HepG2 (cell line): ENCODE data around the gene PYCARD. TPM values are rescaled to one million over a fixed set of nuclear protein-coding genes. Genes with fewer than 3 reads are reported as not detected.

Experiments used
- ATF7 ChIP-seq, 2 experiments: fragments of 450-650 bp in 1 of 2; sonication (generic) in 1 of 2; formaldehyde crosslinking in 1 of 2; IDR thresholded peaks; 2 replicates each; pipeline versions ENCODE4 v1.4.0 to v1.6.1; 2016 to 2020; ENCODE audit warnings: antibody characterized with exemption in 1 of 2, mild to moderate bottlenecking in 1 of 2, missing genetic modification reagents in 1 of 2
- ESRRA ChIP-seq: sonication (generic); formaldehyde crosslinking; IDR thresholded peaks from 2 replicates; pipeline ENCODE4 v1.5.1; 2020; ENCODE audit warnings: mild to moderate bottlenecking, low read depth, missing genetic modification reagents
- HNRNPLL ChIP-seq: fragments of 200-400 bp; formaldehyde crosslinking; IDR thresholded peaks from 2 replicates; pipeline ENCODE4 v1.6.1; 2017; ENCODE audit warnings: mild to moderate bottlenecking, low read depth, low read length; ENCODE audit not compliant: poor library complexity, severe bottlenecking
- HOXA5 ChIP-seq: sonication (generic); formaldehyde crosslinking; IDR thresholded peaks from 2 replicates; pipeline ENCODE4 v1.4.0; 2020; ENCODE audit warnings: missing genetic modification reagents
- MTA1 ChIP-seq: sonication (generic); formaldehyde crosslinking; IDR thresholded peaks from 2 replicates; pipeline ENCODE4 v1.4.0; 2020; ENCODE audit warnings: missing genetic modification reagents, mild to moderate bottlenecking, borderline replicate concordance
- MTF2 ChIP-seq: sonication (generic); formaldehyde crosslinking; IDR thresholded peaks from 2 replicates; pipeline ENCODE4 v1.5.0; 2020; ENCODE audit warnings: missing genetic modification reagents, borderline replicate concordance
- PHF5A ChIP-seq: IDR thresholded peaks from one replicate; pipeline ENCODE4 v1.6.1; 2018; ENCODE audit warnings: low read depth, missing genetic modification reagents; ENCODE audit not compliant: unreplicated experiment
- TFAP4 ChIP-seq: sonication (generic); IDR thresholded peaks from 2 replicates; pipeline ENCODE4 v1.6.1; 2016; ENCODE audit warnings: low read depth, borderline replicate concordance
- ZBTB38 ChIP-seq: sonication (generic); formaldehyde crosslinking; IDR thresholded peaks from 2 replicates; pipeline ENCODE4 v1.5.1; 2020; ENCODE audit warnings: mild to moderate bottlenecking, missing genetic modification reagents
- ZMYM3 ChIP-seq: sonication (generic); formaldehyde crosslinking; IDR thresholded peaks from 2 replicates; pipeline ENCODE4 v1.5.1; 2020; ENCODE audit warnings: mild to moderate bottlenecking, missing genetic modification reagents
- ZNF513 ChIP-seq: sonication (generic); formaldehyde crosslinking; conservative IDR thresholded peaks from 2 replicates; pipeline ENCODE4 v1.5.0; 2020; ENCODE audit warnings: missing genetic modification reagents
- ZNF598 ChIP-seq: sonication (generic); formaldehyde crosslinking; IDR thresholded peaks from 2 replicates; pipeline ENCODE4 v1.5.1; 2020; ENCODE audit warnings: mild to moderate bottlenecking, missing genetic modification reagents, borderline replicate concordance
- ZNF687 ChIP-seq: sonication (generic); formaldehyde crosslinking; IDR thresholded peaks from 2 replicates; pipeline ENCODE4 v1.5.1; 2020; ENCODE audit warnings: mild to moderate bottlenecking, missing genetic modification reagents, moderate library complexity
- ZNF777 ChIP-seq: sonication (generic); formaldehyde crosslinking; IDR thresholded peaks from 2 replicates; pipeline ENCODE4 v1.4.0; 2020; ENCODE audit warnings: missing genetic modification reagents
- ZNF800 ChIP-seq: sonication (generic); formaldehyde crosslinking; IDR thresholded peaks from 2 replicates; pipeline ENCODE4 v1.4.0; 2020; ENCODE audit warnings: missing genetic modification reagents
- ZNF883 ChIP-seq: sonication (generic); formaldehyde crosslinking; IDR thresholded peaks from 2 replicates; pipeline ENCODE4 v1.5.1; 2020; ENCODE audit warnings: mild to moderate bottlenecking, missing genetic modification reagents; ENCODE audit errors: not compliant biosample characterization
- polyA plus RNA-seq, 8 experiments: library from polyadenylated mRNA; depleted of rRNA in 3 of 8; stranded (reverse) in 7 of 8; unstranded in 1 of 8; fragments of >200 nt; fragmentation: Illumina TruSeq in 4 of 8; extraction: Trizol in 4 of 8; gene quantifications; 2 replicates each; pipeline versions ENCODE4 v1.2.1 to v1.2.3, GENCODE V29; 2011 to 2016; ENCODE audit warnings: low read depth in 4 of 8, missing spikeins in 1 of 8, mixed read lengths in 1 of 8; ENCODE audit not compliant: insufficient read depth in 1 of 8
- total RNA-seq, 5 experiments: library from RNA; depleted of rRNA; stranded (reverse); fragments of >200 nt; fragmentation: Illumina TruSeq; extraction: Trizol; gene quantifications; 2 replicates each; pipeline ENCODE4 v1.2.3, GENCODE V29; 2016; ENCODE audit warnings: low read depth in 1 of 5
- TF ChIP-seq, protein P1 (sequence below): sonication (generic); formaldehyde crosslinking; IDR thresholded peaks from 2 replicates; pipeline ENCODE4 v1.5.1; 2020; ENCODE audit warnings: mild to moderate bottlenecking, missing genetic modification reagents, moderate library complexity

The PYCARD gene
- total and polyA plus RNA-seq, 2 of the 13 experiments (the other 11 are each of a cell fraction or from before 2014, with no cell fraction given): 4.8 to 9.2 TPM

- TF ChIP-seq ZNF687 (CRISPR knock-in tag) (peak; percentile 62), ZNF598 (CRISPR knock-in tag) (0 out of 2 replicates have a peak, but pooled peaks have one; percentile 27), ZNF513 (no peak), ZNF777 (peak; percentile 36; the same call in 1 of the 2 replicates), PHF5A (CRISPR knock-in tag) (no peak), MTA1 (0 out of 2 replicates have a peak, but pooled peaks have one; percentile 14), ESRRA (no peak), ZNF883 (CRISPR knock-in tag) (peak; percentile 72), TFAP4 (0 out of 2 replicates have a peak, but pooled peaks have one; percentile 8), ZNF800 (CRISPR knock-in tag) (peak; percentile 76; the same call in 1 of the 2 replicates), ATF7 (IDR thresholded peaks at IDR 0.05) (no peak), ATF7 (CRISPR knock-in tag; IDR thresholded peaks at IDR 0.05) (0 out of 2 replicates have a peak, but pooled peaks have one; percentile 40), ZBTB38 (CRISPR knock-in tag) (no peak; the same call in 1 of the 2 replicates), ZMYM3 (CRISPR knock-in tag) (no peak), HOXA5 (CRISPR knock-in tag) (no peak), MTF2 (CRISPR knock-in tag) (0 out of 2 replicates have a peak, but pooled peaks have one; percentile 45), HNRNPLL (peak; percentile 35)
- TF ChIP-seq, protein P1, sequence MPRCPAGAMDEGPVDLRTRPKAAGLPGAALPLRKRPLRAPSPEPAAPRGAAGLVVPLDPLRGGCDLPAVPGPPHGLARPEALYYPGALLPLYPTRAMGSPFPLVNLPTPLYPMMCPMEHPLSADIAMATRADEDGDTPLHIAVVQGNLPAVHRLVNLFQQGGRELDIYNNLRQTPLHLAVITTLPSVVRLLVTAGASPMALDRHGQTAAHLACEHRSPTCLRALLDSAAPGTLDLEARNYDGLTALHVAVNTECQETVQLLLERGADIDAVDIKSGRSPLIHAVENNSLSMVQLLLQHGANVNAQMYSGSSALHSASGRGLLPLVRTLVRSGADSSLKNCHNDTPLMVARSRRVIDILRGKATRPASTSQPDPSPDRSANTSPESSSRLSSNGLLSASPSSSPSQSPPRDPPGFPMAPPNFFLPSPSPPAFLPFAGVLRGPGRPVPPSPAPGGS: 0 out of 2 replicates have a peak, but pooled peaks have one; percentile 54
These were observed 13.0 kb upstream of the PYCARD start (continued) for GRCh38 chr16:31215287-31216162.
